GM12873 (cell line): ENCODE results near the gene COL1A1.
A peak's percentile ranks its signal among the peaks of the same experiment; 100 is the strongest.

ENCODE experiments used
- CTCF ChIP-seq: IDR thresholded peaks from 2 replicates; pipeline ENCODE4 v1.5.1; 2012; ENCODE audit warnings: low read depth, mild to moderate bottlenecking, moderate library complexity, low read length, control low read depth; ENCODE audit not compliant: insufficient read depth; ENCODE audit errors: missing control alignments

The COL1A1 gene

GRCh38 chr17:50204431-50204830 is 3.0 kb upstream of the COL1A1 start:
- TF ChIP-seq CTCF: no peak

GRCh38 chr17:50203604-50204345 is 2.3 kb upstream of the COL1A1 start:
- TF ChIP-seq CTCF: no peak

GRCh38 chr17:50203086-50203485 is 1.7 kb upstream of the COL1A1 start:
- TF ChIP-seq CTCF: no peak

GRCh38 chr17:50200457-50201275 is 765 bp downstream of the COL1A1 start:
- peak; percentile 87 for TF ChIP-seq CTCF

- no peak for TF ChIP-seq CTCF
Measured at GRCh38 chr17:50199803-50200456, 1.5 kb downstream of the COL1A1 start.

GRCh38 chr17:50199211-50199802 is 2.1 kb downstream of the COL1A1 start:
- TF ChIP-seq CTCF: no peak
